Measurements from ENCODE around the gene ZNF358.

- TF ChIP-seq CTCF (conservative IDR thresholded peaks at IDR 0.05 in 1 of 2, IDR thresholded peaks at IDR 0.05 in 1 of 2; ENCODE audit: extremely low read depth in 1 of 2, insufficient read depth in 1 of 2, low read depth in 1 of 2, low read length in 2 of 2): no peak
- no peak for TF ChIP-seq EZH2 (IDR thresholded peaks at IDR 0.05; ENCODE audit: borderline replicate concordance, low read length)
Observed at GRCh38 chr19:7558667-7559066, 42.8 kb downstream of the ZNF358 start.
